Right hindlimb (tissue), 1 donor: ENCODE data around the gene PTPRS.
A peak's percentile ranks its signal among the peaks of the same experiment; 100 is the strongest.

Source experiments
- DNase-seq: peaks from one replicate; pipeline ENCODE4 v3.0.0-alpha.2; 2018

PTPRS gene

GRCh38 chr19:5305163-5305562, 35.4 kb downstream of the PTPRS start:
- no peak for DNase-seq

- DNase-seq = no peak
Measured at GRCh38 chr19:5304486-5304885, 36.1 kb downstream of the PTPRS start.

GRCh38 chr19:5303208-5303607, 37.4 kb downstream of the PTPRS start:
- DNase-seq = no peak

GRCh38 chr19:5302396-5302795, 38.2 kb downstream of the PTPRS start:
- DNase-seq = no peak

GRCh38 chr19:5299137-5299536, 41.5 kb downstream of the PTPRS start:
- no peak for DNase-seq

GRCh38 chr19:5298471-5298901, 42.1 kb downstream of the PTPRS start:
- DNase-seq = no peak

GRCh38 chr19:5297272-5297669, 43.3 kb downstream of the PTPRS start:
- no peak for DNase-seq

GRCh38 chr19:5296457-5297271, 43.9 kb downstream of the PTPRS start:
- no peak for DNase-seq

- no peak for DNase-seq
Measured at GRCh38 chr19:5296021-5296420, 44.6 kb downstream of the PTPRS start.

GRCh38 chr19:5294403-5295160, 46.0 kb downstream of the PTPRS start:
- DNase-seq = no peak

GRCh38 chr19:5293612-5294378, 46.8 kb downstream of the PTPRS start:
- DNase-seq = peak; percentile 80

GRCh38 chr19:5292822-5293611, 47.6 kb downstream of the PTPRS start:
- peak; percentile 92 for DNase-seq

- DNase-seq = no peak
Measured at GRCh38 chr19:5292453-5292821, 48.2 kb downstream of the PTPRS start.

GRCh38 chr19:5291588-5292193, 48.9 kb downstream of the PTPRS start:
- DNase-seq = no peak
